Tibial artery (tissue), 4 donors: ENCODE measurements around the gene CNN2.

ENCODE experiments used
- DNase-seq, 2 donors: peaks; one replicate each; pipeline ENCODE4 v3.0.0-alpha.2; 2019
- H3K27ac ChIP-seq, 2 donors: fragments of 200-600 bp; sonication (generic) in 1 of 2; 1 replicate in 1 of 2; 2 replicates in 1 of 2; pipeline ENCODE4 v1.5.1; 2018 to 2019; ENCODE audit warnings: mild to moderate bottlenecking in 1 of 2
- H3K27me3 ChIP-seq, 2 donors: fragments of 200-600 bp; sonication (generic) in 1 of 2; one replicate each; pipeline versions ENCODE4 v1.5.1 to v1.6.0; 2016 to 2019
- H3K36me3 ChIP-seq, 3 donors: fragments of 200-600 bp; sonication (generic) in 2 of 3; one replicate each; pipeline ENCODE4 v1.5.1; 2016 to 2019; ENCODE audit warnings: mild to moderate bottlenecking in 2 of 3
- H3K4me1 ChIP-seq, 4 donors: fragments of 200-600 bp; sonication (generic) in 2 of 4; 1 replicate in 3 of 4; 2 replicates in 1 of 4; pipeline ENCODE4 v1.5.1; 2016 to 2019
- H3K4me3 ChIP-seq, 2 donors: fragments of 200-600 bp; sonication (generic) in 1 of 2; 1 replicate in 1 of 2; 2 replicates in 1 of 2; pipeline ENCODE4 v1.5.1; 2018 to 2019; ENCODE audit warnings: mild to moderate bottlenecking in 2 of 2
- H3K9me3 ChIP-seq, 3 donors: fragments of 200-600 bp; sonication (generic) in 1 of 3; one replicate each; pipeline ENCODE4 v1.5.1; 2016 to 2019
- CTCF ChIP-seq, 2 experiments: fragments of 200-600 bp in 1 of 2; fragments of 450-650 bp in 1 of 2; IDR thresholded peaks; one replicate each; pipeline ENCODE4 v1.5.1; 2017 to 2019; ENCODE audit warnings: antibody characterized with exemption in 2 of 2, mild to moderate bottlenecking in 1 of 2, moderate library complexity in 1 of 2
- intact Hi-C: fragments of 100-400 bp; cut with DNase I; formaldehyde crosslinking; loops from one replicate; pipeline ENCODE4 v1.15.0; 2023; ENCODE audit warnings: low total_unique reads

CNN2 gene

GRCh38 chr19:990119-990571 lies 36.3 kb upstream of the CNN2 start:
- Histone ChIP-seq H3K36me3 (peaks cover 42 to 87% (median 72%) of the 10 kb centered on the region in 3 donors), H3K27me3 (peaks cover 0 to 30% of the 10 kb centered on the region in 2 donors), H3K4me1 (peaks cover 0 to 8% (median 2%) of the 10 kb centered on the region in 4 donors), H3K9me3 (no peaks in the 10 kb centered on the region), H3K27ac (no peak overlapping the region), H3K4me3 (no peak overlapping the region)
- no peak for TF ChIP-seq CTCF (IDR thresholded peaks at IDR 0.05)
- DNase-seq, result no peak
- intact Hi-C loops, result no loop called here

DNA sequence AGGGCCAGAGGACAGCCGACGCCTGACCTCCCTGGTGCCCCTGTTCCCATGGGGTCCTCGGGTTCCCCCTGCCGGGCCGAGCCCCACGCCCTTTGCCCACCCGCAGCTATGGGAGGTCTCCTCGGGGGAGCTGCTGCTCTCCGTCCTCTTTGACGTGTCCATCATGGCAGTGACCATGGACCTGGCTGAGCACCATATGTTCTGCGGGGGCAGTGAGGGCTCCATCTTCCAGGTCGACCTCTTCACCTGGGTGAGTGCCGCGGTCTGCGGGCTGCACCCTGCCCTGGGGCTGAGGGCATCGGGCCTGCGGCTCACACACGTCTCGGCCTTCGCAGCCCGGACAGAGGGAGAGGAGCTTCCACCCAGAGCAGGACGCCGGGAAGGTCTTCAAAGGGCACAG lies 35.7 kb upstream of the CNN2 start:
- H3K27ac ChIP-seq, result no peak overlapping the region
- H3K36me3 ChIP-seq, result peaks cover 42 to 88% (median 72%) of the 10 kb centered on the region in 3 donors
- no peak overlapping the region for H3K4me3 ChIP-seq
- H3K4me1 ChIP-seq, result peaks cover 0 to 3% (median 1%) of the 10 kb centered on the region in 4 donors
- intact Hi-C loops, result no loop called here
- H3K9me3 ChIP-seq, result no peaks in the 10 kb centered on the region
- peaks cover 0 to 36% of the 10 kb centered on the region in 2 donors for H3K27me3 ChIP-seq
- DNase-seq, result no peak
- TF ChIP-seq CTCF (IDR thresholded peaks at IDR 0.05), result no peak

- H3K36me3 ChIP-seq, result peaks cover 42 to 82% (median 67%) of the 10 kb centered on the region in 3 donors
- no peak overlapping the region for H3K4me3 ChIP-seq
- peaks cover 0 to 9% (median 3%) of the 10 kb centered on the region in 4 donors for H3K4me1 ChIP-seq
- no peak for DNase-seq
- no peak for TF ChIP-seq CTCF (IDR thresholded peaks at IDR 0.05)
- H3K27me3 ChIP-seq, result peaks cover 0 to 42% of the 10 kb centered on the region in 2 donors
- H3K9me3 ChIP-seq, result no peaks in the 10 kb centered on the region
- no peak overlapping the region for H3K27ac ChIP-seq
- intact Hi-C loops, result no loop called here
These were observed 35.1 kb upstream of the CNN2 start for GRCh38 chr19:991174-991931.

DNA sequence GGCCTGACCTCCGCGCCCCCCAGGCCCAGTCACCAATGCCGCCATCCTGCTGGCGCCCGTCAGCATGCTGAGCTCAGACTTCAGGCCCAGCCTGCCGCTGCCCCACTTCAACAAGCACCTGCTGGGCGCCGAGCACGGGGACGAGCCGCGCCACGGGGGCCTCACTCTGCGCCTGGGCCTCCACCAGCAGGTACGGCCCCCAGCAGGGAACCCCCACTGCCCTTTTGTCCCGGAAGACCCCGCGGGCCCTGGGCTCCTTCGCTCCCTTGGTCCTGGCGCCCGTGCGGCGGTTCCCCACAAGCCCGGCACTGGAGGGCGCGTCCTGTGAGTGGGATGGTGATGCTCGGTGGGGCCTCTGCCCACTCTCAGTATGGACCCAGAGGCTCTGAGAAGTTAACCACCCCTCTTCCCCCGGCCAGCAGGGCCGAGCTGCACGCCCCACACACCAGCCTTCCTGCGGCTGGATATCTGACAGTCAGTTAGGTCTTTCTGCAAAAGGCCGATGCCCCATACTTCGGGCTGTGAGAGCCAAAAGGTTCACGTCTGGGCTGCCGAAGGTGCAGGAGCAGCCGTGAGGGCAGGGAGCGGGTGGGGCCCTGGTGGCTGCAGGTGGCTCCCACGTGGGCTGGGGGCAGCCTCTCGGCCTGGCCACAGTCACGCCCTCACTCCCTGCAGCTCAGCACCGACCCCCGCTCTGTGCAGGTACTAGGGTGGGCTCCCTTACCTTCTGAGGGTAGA lies 34.3 kb upstream of the CNN2 start:
- Histone ChIP-seq H3K4me1 (peaks cover 0 to 12% (median 6%) of the 10 kb centered on the region in 4 donors), H3K27ac (no peak overlapping the region), H3K4me3 (no peak overlapping the region), H3K27me3 (peaks cover 0 to 49% of the 10 kb centered on the region in 2 donors), H3K9me3 (no peaks in the 10 kb centered on the region), H3K36me3 (peaks cover 42 to 75% (median 59%) of the 10 kb centered on the region in 3 donors)
- no peak for DNase-seq
- no peak for TF ChIP-seq CTCF (IDR thresholded peaks at IDR 0.05)
- intact Hi-C loops, result no loop called here

DNA sequence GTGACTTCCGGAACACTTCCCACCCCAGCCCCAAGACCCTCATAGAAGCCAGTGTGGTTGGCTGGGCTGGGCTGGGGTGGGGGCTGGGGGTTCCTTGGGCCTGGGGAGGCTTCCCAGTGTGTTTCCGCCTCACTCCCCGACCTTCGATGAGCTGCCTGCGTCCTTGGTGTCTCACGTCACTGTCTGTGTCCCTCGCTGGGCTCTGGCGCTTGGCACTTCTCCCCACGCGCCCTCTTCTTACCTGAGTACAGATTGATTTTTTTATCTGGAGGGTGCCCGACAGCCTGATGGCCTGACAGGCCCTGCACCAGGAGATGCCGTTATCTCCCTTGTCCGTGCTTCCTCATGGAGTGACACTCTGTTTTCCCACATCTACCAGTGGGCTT lies 33.7 kb upstream of the CNN2 start:
- H3K4me1 ChIP-seq, result peaks cover 0 to 12% (median 6%) of the 10 kb centered on the region in 4 donors
- no peak for TF ChIP-seq CTCF (IDR thresholded peaks at IDR 0.05)
- no peak overlapping the region for H3K27ac ChIP-seq
- H3K36me3 ChIP-seq, result peaks cover 42 to 69% (median 57%) of the 10 kb centered on the region in 3 donors
- H3K27me3 ChIP-seq, result peaks cover 0 to 55% of the 10 kb centered on the region in 2 donors
- intact Hi-C loops, result no loop called here
- no peaks in the 10 kb centered on the region for H3K9me3 ChIP-seq
- DNase-seq, result no peak
- no peak overlapping the region for H3K4me3 ChIP-seq
